GM19023 (cell line): ENCODE data around the gene CDH24.

Experiments used
- ATAC-seq: cut with Tn5 transposase; IDR thresholded peaks from one replicate; pipeline ENCODE4 v1.9.1; 2021; ENCODE audit warnings: mild to moderate bottlenecking, moderate library complexity; ENCODE audit not compliant: unreplicated experiment

CDH24 gene

GRCh38 chr14:23045419-23046357 is 11.6 kb downstream of the CDH24 start:
- no peak for ATAC-seq

- no peak for ATAC-seq
Measured at GRCh38 chr14:23044840-23045239, 12.5 kb downstream of the CDH24 start.

GRCh38 chr14:23043754-23044153 is 13.6 kb downstream of the CDH24 start:
- ATAC-seq, result no peak

- ATAC-seq, result no peak
Measured at GRCh38 chr14:23043145-23043544, 14.2 kb downstream of the CDH24 start.

GRCh38 chr14:23042162-23042965 is 15.0 kb downstream of the CDH24 start, which contains the start of gene PSMB11:
PSMB11 (plus strand) TSS chr14:23042212; CDS start chr14:23042226, 14 bp downstream.
- no peak for ATAC-seq

- no peak for ATAC-seq
Measured at GRCh38 chr14:23041729-23042128, 15.6 kb downstream of the CDH24 start.

- no peak for ATAC-seq
Measured at GRCh38 chr14:23040100-23040499, 17.2 kb downstream of the CDH24 start.

GRCh38 chr14:23035303-23036144 is 21.8 kb downstream of the CDH24 start:
- ATAC-seq, result no peak

GRCh38 chr14:23034498-23035302 is 22.6 kb downstream of the CDH24 start, which contains the start of gene PSMB5:
PSMB5 (minus strand) TSS chr14:23034900; CDS start chr14:23034881, 19 bp downstream.
- peak; percentile 89 for ATAC-seq

GRCh38 chr14:23033801-23034497 is 23.4 kb downstream of the CDH24 start:
- peak; percentile 2 for ATAC-seq

GRCh38 chr14:23033251-23033727 is 24.0 kb downstream of the CDH24 start:
- no peak for ATAC-seq

GRCh38 chr14:23030936-23031335 is 26.4 kb downstream of the CDH24 start:
- ATAC-seq, result no peak

GRCh38 chr14:23028799-23029198 is 28.5 kb downstream of the CDH24 start:
- no peak for ATAC-seq

GRCh38 chr14:23025151-23025814 is 32.0 kb downstream of the CDH24 start:
- ATAC-seq, result no peak

- ATAC-seq, result no peak
Measured at GRCh38 chr14:23024612-23025075, 32.7 kb downstream of the CDH24 start.

- no peak for ATAC-seq
Measured at GRCh38 chr14:23023795-23024152, 33.5 kb downstream of the CDH24 start.

GRCh38 chr14:23023022-23023794 is 34.1 kb downstream of the CDH24 start:
- no peak for ATAC-seq
